Measurements from ENCODE around the gene ETV3. TPM values are rescaled to one million over a fixed set of nuclear protein-coding genes. Genes with fewer than 3 reads are reported as not detected.
A peak's percentile ranks its signal among the peaks of the same experiment; 100 is the strongest.
"Not testable (repeated sequence)": the region's sequence is repeated elsewhere in the genome, so short reads cannot be mapped to it uniquely, and the experiment has no call there.

The ETV3 gene
- total RNA-seq, 6 experiments from 2014 or later: 4.9 to 7.8 (median 6.5) TPM

GRCh38 chr1:157171903-157172503 lies 33.8 kb upstream of the ETV3 start:
- H3K36me3 ChIP-seq; DNase-seq; H3K27me3 ChIP-seq; H3K4me1 ChIP-seq; intact Hi-C loops (cut with DNase I); H3K27ac ChIP-seq; H3K4me3 ChIP-seq; H3K9me3 ChIP-seq: not testable (repeated sequence)
- TF ChIP-seq CTCF (IDR thresholded peaks at IDR 0.05): peak; percentile 14 to 46 (median 34)
- ATAC-seq: peak; percentile 72 to 89 (median 86)
- 0% methylated on average over 1 of the region's 8 CpGs for WGBS (ENCODE audit: insufficient coverage, low coverage, low lambda C conversion rate, missing lambda C conversion rate)

- Histone ChIP-seq H3K4me1 (no peaks in the 10 kb centered on the region), H3K27ac (no peak overlapping the region), H3K36me3 (no peaks in the 10 kb centered on the region), H3K4me3 (no peak overlapping the region), H3K9me3 (no peaks in the 10 kb centered on the region), H3K27me3 (no peaks in the 10 kb centered on the region)
- no peak for ATAC-seq
- 70% methylated on average over 21 of the region's 22 CpGs for WGBS (ENCODE audit: insufficient coverage, low coverage, low lambda C conversion rate, missing lambda C conversion rate)
- no peak for DNase-seq
- TF ChIP-seq POLR2A (IDR thresholded peaks at IDR 0.05) (no peak), CTCF (IDR thresholded peaks at IDR 0.05) (peak in 3 of 4 donors; percentile 35 to 45 (median 40))
- intact Hi-C loops (cut with DNase I): no loop called here
Observed at GRCh38 chr1:157170677-157171515, 32.7 kb upstream of the ETV3 start.

GRCh38 chr1:157168015-157168414 lies 29.8 kb upstream of the ETV3 start:
- ATAC-seq: no peak
- intact Hi-C loops (cut with DNase I): no loop called here
- H3K4me3 ChIP-seq: no peak overlapping the region
- H3K36me3 ChIP-seq: no peaks in the 10 kb centered on the region
- TF ChIP-seq POLR2A (IDR thresholded peaks at IDR 0.05): no peak
- TF ChIP-seq CTCF (IDR thresholded peaks at IDR 0.05): no peak
- H3K27ac ChIP-seq: no peak overlapping the region
- H3K4me1 ChIP-seq: no peaks in the 10 kb centered on the region
- DNase-seq: no peak
- no peaks in the 10 kb centered on the region for H3K27me3 ChIP-seq
- WGBS (ENCODE audit: insufficient coverage, low coverage, low lambda C conversion rate, missing lambda C conversion rate): 72% methylated on average over 7 of the region's 9 CpGs
- no peaks in the 10 kb centered on the region for H3K9me3 ChIP-seq

GRCh38 chr1:157167437-157167836 lies 29.2 kb upstream of the ETV3 start:
- TF ChIP-seq POLR2A (IDR thresholded peaks at IDR 0.05) (no peak), CTCF (IDR thresholded peaks at IDR 0.05) (no peak)
- Histone ChIP-seq H3K27me3 (no peaks in the 10 kb centered on the region), H3K4me3 (no peak overlapping the region), H3K9me3 (no peaks in the 10 kb centered on the region), H3K36me3 (no peaks in the 10 kb centered on the region), H3K27ac (no peak overlapping the region), H3K4me1 (no peaks in the 10 kb centered on the region)
- no peak for DNase-seq
- no peak for ATAC-seq
- 53% methylated on average over 3 of the region's 4 CpGs for WGBS (ENCODE audit: insufficient coverage, low coverage, low lambda C conversion rate, missing lambda C conversion rate)
- intact Hi-C loops (cut with DNase I): no loop called here
